Activated CD8-positive, alpha-beta T cell treated with anti-CD3 and anti-CD28 coated beads for 36 hours (primary cell): Measurements from ENCODE around the gene PTGR3. TPM values are rescaled to one million over a fixed set of nuclear protein-coding genes. Genes with fewer than 3 reads are reported as not detected.

Experiments
- ATAC-seq: fragments of 200-7000 bp; cut with Tn5 transposase; one replicate; pipeline ENCODE4 v1.10.0; 2021; ENCODE audit warnings: mild to moderate bottlenecking, moderate library complexity
- CTCF ChIA-PET: fragments of 350-600 bp; sonication (Branson Sonifier 250); formaldehyde crosslinking; loops from one replicate; lab custom pipeline; 2021; ENCODE audit warnings: antibody characterized with exemption; lab: Charles Lee
- POLR2A ChIA-PET: fragments of 350-600 bp; sonication (Branson Sonifier 250); formaldehyde crosslinking; loops from one replicate; lab custom pipeline; 2021; ENCODE audit warnings: antibody characterized with exemption; lab: Charles Lee
- DNase-seq: peaks from one replicate; pipeline ENCODE4 v3.0.0-alpha.2; 2020
- H3K27ac Mint-ChIP-seq: one replicate; pipeline ENCODE4 v1.8.0; 2021; ENCODE audit warnings: mild to moderate bottlenecking, mixed read lengths
- H3K27me3 Mint-ChIP-seq: one replicate; pipeline ENCODE4 v1.8.0; 2021; ENCODE audit warnings: mixed read lengths
- H3K36me3 Mint-ChIP-seq: one replicate; pipeline ENCODE4 v1.8.0; 2021; ENCODE audit warnings: low read depth, mixed read lengths
- H3K4me1 Mint-ChIP-seq: one replicate; pipeline ENCODE4 v1.8.0; 2021; ENCODE audit warnings: low read depth, mixed read lengths
- H3K4me3 Mint-ChIP-seq: one replicate; pipeline ENCODE4 v1.8.0; 2021; ENCODE audit warnings: mild to moderate bottlenecking, moderate library complexity, mixed read lengths
- H3K9me3 Mint-ChIP-seq: one replicate; pipeline ENCODE4 v1.8.0; 2021; ENCODE audit warnings: mixed read lengths
- intact Hi-C: fragments of 100-400 bp; cut with micrococcal nuclease; formaldehyde crosslinking; loops from one replicate; pipeline ENCODE4 v1.10.0; 2022
- total RNA-seq, 2 experiments: library from RNA; stranded (reverse); gene quantifications; one replicate each; pipeline ENCODE4 v1.2.3, GENCODE V29; 2021
- TF ChIP-seq, protein P1 (sequence below): fragments of 200-600 bp; IDR thresholded peaks from one replicate; pipeline ENCODE4 v1.8.0; 2022; ENCODE audit warnings: antibody characterized with exemption, mild to moderate bottlenecking

Gene PTGR3
- total RNA-seq, 2 experiments from 2014 or later: 20.0 to 21.1 TPM

GRCh38 chr18:75238100-75238499 is 29.2 kb upstream of the PTGR3 start:
- H3K4me3 Mint-ChIP-seq: no peak overlapping the region
- H3K4me1 Mint-ChIP-seq: peaks cover 30% of the 10 kb centered on the region
- DNase-seq (peak; percentile 15), ATAC-seq (no peak)
- H3K36me3 Mint-ChIP-seq: peaks cover 15% of the 10 kb centered on the region
- ChIA-PET CTCF (no interaction called here), POLR2A (interaction anchor here (1.2 kb wide), 2 partner anchors 8 to 28 kb away, joined by 3 to 4 read pairs; partner anchors contain the start of gene TSHZ1)
- H3K27me3 Mint-ChIP-seq: no peaks in the 10 kb centered on the region
- TF ChIP-seq, protein P1, sequence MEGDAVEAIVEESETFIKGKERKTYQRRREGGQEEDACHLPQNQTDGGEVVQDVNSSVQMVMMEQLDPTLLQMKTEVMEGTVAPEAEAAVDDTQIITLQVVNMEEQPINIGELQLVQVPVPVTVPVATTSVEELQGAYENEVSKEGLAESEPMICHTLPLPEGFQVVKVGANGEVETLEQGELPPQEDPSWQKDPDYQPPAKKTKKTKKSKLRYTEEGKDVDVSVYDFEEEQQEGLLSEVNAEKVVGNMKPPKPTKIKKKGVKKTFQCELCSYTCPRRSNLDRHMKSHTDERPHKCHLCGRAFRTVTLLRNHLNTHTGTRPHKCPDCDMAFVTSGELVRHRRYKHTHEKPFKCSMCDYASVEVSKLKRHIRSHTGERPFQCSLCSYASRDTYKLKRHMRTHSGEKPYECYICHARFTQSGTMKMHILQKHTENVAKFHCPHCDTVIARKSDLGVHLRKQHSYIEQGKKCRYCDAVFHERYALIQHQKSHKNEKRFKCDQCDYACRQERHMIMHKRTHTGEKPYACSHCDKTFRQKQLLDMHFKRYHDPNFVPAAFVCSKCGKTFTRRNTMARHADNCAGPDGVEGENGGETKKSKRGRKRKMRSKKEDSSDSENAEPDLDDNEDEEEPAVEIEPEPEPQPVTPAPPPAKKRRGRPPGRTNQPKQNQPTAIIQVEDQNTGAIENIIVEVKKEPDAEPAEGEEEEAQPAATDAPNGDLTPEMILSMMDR: no peak
- H3K27ac Mint-ChIP-seq: no peak overlapping the region
- intact Hi-C loops: no loop called here
- H3K9me3 Mint-ChIP-seq: no peaks in the 10 kb centered on the region

GRCh38 chr18:75235896-75236295 is 27.0 kb upstream of the PTGR3 start:
- no peak for ATAC-seq
- Mint-ChIP-seq H3K4me3 (no peak overlapping the region), H3K27me3 (no peaks in the 10 kb centered on the region), H3K4me1 (peaks cover 30% of the 10 kb centered on the region), H3K9me3 (no peaks in the 10 kb centered on the region), H3K36me3 (peaks cover 10% of the 10 kb centered on the region), H3K27ac (no peak overlapping the region)
- TF ChIP-seq, protein P1: no peak
- ChIA-PET POLR2A (no interaction called here), CTCF (interaction anchor here (2.7 kb wide), 1 partner anchor 9 kb away, joined by 9 read pairs; no protein-coding TSS in a partner anchor)
- intact Hi-C loops: no loop called here
- DNase-seq: no peak

- POLR2A ChIA-PET: no interaction called here
Observed at GRCh38 chr18:75234901-75235300, 26.0 kb upstream of the PTGR3 start.

DNA sequence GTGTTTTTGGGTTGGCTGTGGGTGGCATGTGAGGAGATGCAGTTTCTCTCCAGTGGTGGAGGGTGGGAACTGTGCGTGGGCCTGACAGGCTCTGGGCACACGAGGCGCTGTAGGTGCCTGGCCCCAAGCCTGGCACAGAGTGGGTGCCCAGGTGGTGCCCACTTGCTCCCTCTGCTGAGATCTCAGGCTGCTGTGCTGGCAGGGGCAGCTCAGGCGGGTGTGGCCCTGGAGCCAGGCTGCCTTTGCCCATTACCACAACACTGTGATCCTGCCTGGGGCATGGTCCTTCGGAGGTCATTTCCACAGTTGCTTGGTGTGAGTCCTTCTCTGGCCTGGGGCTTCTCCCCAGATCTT is 22.1 kb upstream of the PTGR3 start:
- no peak overlapping the region for H3K4me3 Mint-ChIP-seq
- no peaks in the 10 kb centered on the region for H3K27me3 Mint-ChIP-seq
- DNase-seq (no peak), ATAC-seq (peak; percentile 39)
- peaks cover 49% of the 10 kb centered on the region for H3K4me1 Mint-ChIP-seq
- POLR2A ChIA-PET: no interaction called here
- CTCF ChIA-PET: no interaction called here
- H3K36me3 Mint-ChIP-seq: peaks cover 12% of the 10 kb centered on the region
- intact Hi-C loops: no loop called here
- H3K9me3 Mint-ChIP-seq: no peaks in the 10 kb centered on the region
- no peak overlapping the region for H3K27ac Mint-ChIP-seq
- TF ChIP-seq, protein P1: no peak

More at GRCh38 chr18:75234901-75235300, 26.0 kb upstream of the PTGR3 start:
- intact Hi-C loops: no loop called here
- H3K9me3 Mint-ChIP-seq: no peaks in the 10 kb centered on the region
- H3K27me3 Mint-ChIP-seq: no peaks in the 10 kb centered on the region
- ATAC-seq (no peak), DNase-seq (no peak)
- H3K4me3 Mint-ChIP-seq: no peak overlapping the region
- TF ChIP-seq, protein P1: no peak
- H3K27ac Mint-ChIP-seq: no peak overlapping the region
- H3K4me1 Mint-ChIP-seq: peaks cover 28% of the 10 kb centered on the region
- H3K36me3 Mint-ChIP-seq: peaks cover 14% of the 10 kb centered on the region
- CTCF ChIA-PET: interaction anchor here (2.7 kb wide), 1 partner anchor 10 kb away, joined by 9 read pairs; no protein-coding TSS in a partner anchor

DNA sequence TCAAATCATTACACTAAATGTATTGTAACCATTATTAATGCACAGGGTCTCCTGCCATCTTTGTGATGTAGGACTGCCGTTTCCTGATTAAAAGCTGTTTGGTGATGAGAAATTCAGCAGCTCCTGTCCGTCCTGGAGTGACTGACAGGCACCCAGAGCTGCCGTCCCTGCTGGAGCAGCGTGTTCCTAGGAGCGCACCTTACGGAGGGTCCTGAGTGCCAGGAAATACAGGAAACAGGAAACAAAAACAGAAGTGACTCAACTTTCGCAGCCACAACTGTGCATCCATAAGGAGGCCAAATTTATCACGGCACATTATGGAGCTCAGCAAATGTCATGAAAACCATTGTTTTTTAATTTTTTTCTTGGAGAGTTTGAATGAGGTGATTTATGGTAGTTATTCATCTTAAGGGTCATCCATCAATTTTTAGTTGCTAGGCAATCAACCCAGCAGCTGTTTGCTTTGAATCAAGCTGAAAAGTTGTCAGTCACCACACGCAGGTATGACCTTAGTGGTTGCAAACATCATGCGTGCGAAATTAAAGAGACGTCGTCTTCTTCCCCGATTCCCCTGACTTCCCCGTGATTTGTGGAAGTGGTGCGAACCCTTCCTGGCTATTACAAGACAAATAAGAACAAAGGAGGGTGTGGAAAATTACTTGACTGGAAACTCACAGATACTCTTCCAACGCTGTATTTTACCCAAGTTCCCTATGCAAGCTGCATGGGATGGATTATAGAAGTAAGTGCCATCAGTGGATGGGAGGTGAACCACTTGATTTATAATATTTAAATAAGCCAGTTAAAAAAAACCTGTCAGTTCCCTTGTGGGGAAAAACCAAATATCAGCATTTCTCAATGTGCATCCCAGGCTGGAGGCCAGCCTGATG is 21.5 kb upstream of the PTGR3 start:
- POLR2A ChIA-PET: interaction anchor here (1.1 to 2.1 kb wide), 2 partner anchors 8 to 20 kb away, joined by 4 to 9 read pairs; partner anchors contain the start of gene TSHZ1
- Mint-ChIP-seq H3K36me3 (peaks cover 10% of the 10 kb centered on the region), H3K27ac (peak overlapping the region; percentile 55), H3K9me3 (no peaks in the 10 kb centered on the region), H3K4me1 (peaks cover 46% of the 10 kb centered on the region), H3K27me3 (no peaks in the 10 kb centered on the region), H3K4me3 (no peak overlapping the region)
- DNase-seq (no peak), ATAC-seq (no peak)
- intact Hi-C loops: no loop called here
- TF ChIP-seq, protein P1: no peak
- CTCF ChIA-PET: interaction anchor here (0.8 to 1.5 kb wide), 3 partner anchors 9 to 13 kb away, joined by 3 to 6 read pairs (median 3); no protein-coding TSS in a partner anchor
